Measurements from ENCODE around the gene TBC1D5.

GRCh38 chr3:17355591-17355990 is 386.8 kb downstream of the TBC1D5 start:
- TF ChIP-seq, protein P1, sequence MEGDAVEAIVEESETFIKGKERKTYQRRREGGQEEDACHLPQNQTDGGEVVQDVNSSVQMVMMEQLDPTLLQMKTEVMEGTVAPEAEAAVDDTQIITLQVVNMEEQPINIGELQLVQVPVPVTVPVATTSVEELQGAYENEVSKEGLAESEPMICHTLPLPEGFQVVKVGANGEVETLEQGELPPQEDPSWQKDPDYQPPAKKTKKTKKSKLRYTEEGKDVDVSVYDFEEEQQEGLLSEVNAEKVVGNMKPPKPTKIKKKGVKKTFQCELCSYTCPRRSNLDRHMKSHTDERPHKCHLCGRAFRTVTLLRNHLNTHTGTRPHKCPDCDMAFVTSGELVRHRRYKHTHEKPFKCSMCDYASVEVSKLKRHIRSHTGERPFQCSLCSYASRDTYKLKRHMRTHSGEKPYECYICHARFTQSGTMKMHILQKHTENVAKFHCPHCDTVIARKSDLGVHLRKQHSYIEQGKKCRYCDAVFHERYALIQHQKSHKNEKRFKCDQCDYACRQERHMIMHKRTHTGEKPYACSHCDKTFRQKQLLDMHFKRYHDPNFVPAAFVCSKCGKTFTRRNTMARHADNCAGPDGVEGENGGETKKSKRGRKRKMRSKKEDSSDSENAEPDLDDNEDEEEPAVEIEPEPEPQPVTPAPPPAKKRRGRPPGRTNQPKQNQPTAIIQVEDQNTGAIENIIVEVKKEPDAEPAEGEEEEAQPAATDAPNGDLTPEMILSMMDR (IDR thresholded peaks at IDR 0.05), result no peak
- no peak for TF ChIP-seq EZH2 (IDR thresholded peaks at IDR 0.05; ENCODE audit: borderline replicate concordance, insufficient read depth, low read depth, low read length, poor library complexity, severe bottlenecking)

Measured in B cell (primary cell).